ENCODE data around the gene HPCAL4.

Gene HPCAL4

DNA sequence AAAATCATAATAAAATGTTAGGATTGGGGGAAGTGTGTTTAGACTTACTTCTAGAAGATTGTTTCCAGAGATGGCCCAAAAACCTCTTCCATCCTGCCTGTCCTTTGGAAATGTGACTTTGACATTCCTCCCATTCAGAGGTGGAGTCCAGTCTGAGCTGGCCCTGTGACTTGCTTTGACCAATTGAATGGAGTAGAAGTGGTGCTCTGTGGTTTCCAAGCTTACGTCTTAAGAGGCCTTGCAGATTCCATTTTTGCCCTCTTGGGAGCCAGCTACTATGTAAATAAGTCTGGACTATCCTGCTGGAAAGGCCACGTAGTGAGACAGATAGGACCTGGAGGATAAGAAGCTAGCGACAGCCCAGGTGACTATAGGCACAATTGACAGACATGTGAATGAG lies 18.0 kb downstream of the HPCAL4 start:
- no peak for DNase-seq

GRCh38 chr1:39672551-39672947 lies 18.7 kb downstream of the HPCAL4 start:
- DNase-seq: no peak

GRCh38 chr1:39671793-39672550 lies 19.3 kb downstream of the HPCAL4 start, which contains the start of gene NT5C1A:
Gene NT5C1A (minus strand): TSS chr1:39672107. CDS start chr1:39672038, 69 bp downstream.
- no peak for DNase-seq

- DNase-seq: no peak
Measured at GRCh38 chr1:39671433-39671792, 19.8 kb downstream of the HPCAL4 start.

GRCh38 chr1:39670689-39671088 lies 20.5 kb downstream of the HPCAL4 start:
- no peak for DNase-seq

DNA sequence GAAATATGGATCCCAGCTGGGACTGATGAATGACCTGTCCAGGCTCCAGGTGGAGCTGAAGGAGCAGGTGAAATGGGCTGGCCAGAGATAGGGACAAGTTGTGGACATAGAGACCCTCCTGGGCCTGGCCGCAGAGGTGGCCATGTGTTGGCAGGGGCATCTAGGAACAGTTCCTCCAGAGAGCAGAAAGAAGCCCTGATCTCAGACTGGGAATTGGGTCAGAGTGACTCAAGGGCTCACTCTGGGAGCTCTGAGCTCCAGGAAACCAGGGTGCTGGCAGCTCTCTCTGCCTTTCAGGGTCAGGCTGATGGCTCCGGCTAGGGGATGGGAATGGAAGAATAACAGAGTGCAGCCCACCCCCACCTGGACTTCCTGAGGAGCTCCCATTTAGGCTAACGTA lies 22.3 kb downstream of the HPCAL4 start:
- DNase-seq: no peak

- DNase-seq: no peak
Measured at GRCh38 chr1:39668111-39668510, 23.1 kb downstream of the HPCAL4 start.

- no peak for DNase-seq
Measured at GRCh38 chr1:39666772-39667171, 24.5 kb downstream of the HPCAL4 start.

DNA sequence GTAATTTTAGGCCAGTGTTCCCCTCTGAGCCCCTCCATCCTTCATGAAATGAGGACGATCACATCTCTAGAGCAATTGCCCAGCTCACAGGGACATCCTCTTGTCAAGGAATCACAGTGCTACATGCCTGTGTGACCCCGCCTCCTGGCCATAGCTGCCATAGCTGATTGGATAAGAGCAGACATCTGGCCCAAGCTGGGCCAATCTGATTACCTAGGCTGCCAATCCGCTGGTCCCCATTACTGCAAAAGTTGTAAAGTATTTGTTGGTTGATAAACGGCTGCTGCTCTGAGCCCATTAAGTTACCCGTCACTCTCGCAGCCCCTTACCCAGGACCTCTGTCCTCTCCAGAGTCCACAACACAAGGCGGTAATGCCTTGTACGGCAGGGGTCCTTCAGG lies 27.7 kb downstream of the HPCAL4 start:
- no peak for DNase-seq

DNA sequence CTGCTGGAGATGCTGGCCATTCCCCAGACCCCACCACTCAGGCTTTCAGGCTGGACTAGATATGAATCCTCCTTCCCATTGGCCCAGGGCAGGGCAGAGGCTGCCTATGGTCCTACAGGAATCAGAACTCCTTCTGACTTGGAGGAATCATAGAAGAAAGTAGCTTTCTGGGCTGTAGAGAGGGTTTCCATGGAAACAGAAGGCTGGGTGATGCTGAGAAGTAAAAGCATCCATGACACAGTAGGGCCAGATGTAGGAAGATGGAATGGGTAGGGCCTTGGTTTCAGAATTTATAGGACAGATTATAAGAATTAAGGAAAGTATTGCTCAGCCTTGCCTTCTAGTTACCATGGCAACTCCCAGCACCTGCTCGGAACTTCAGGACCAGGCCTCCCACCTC lies 28.4 kb downstream of the HPCAL4 start:
- no peak for DNase-seq

DNA sequence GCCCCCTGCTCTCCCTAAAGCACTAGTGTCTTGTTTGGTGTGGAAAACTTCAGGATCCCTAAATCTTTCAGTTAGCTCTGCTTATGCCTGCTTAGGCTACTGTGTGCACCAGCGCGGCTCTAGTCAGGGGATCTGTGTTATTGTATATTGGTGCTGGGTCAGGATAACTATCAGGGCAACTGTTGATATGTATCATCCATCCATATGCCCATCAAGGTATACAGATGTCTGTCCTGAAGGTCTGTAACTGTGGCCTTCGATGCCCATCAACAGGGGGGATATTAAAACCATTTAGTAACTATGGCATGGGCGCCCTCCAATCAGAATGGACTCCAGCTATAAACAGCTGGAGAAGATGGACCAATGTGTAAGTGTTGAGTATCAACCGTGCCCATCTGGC lies 31.7 kb downstream of the HPCAL4 start:
- no peak for DNase-seq

- DNase-seq: no peak
Measured at GRCh38 chr1:39659110-39659509, 32.1 kb downstream of the HPCAL4 start.

GRCh38 chr1:39657923-39658485 lies 33.2 kb downstream of the HPCAL4 start:
- DNase-seq: no peak

- DNase-seq: no peak
Measured at GRCh38 chr1:39657402-39657801, 33.8 kb downstream of the HPCAL4 start.

GRCh38 chr1:39656391-39656790 lies 34.8 kb downstream of the HPCAL4 start:
- DNase-seq: no peak

- DNase-seq: no peak
Measured at GRCh38 chr1:39655578-39656268, 35.5 kb downstream of the HPCAL4 start.

DNA sequence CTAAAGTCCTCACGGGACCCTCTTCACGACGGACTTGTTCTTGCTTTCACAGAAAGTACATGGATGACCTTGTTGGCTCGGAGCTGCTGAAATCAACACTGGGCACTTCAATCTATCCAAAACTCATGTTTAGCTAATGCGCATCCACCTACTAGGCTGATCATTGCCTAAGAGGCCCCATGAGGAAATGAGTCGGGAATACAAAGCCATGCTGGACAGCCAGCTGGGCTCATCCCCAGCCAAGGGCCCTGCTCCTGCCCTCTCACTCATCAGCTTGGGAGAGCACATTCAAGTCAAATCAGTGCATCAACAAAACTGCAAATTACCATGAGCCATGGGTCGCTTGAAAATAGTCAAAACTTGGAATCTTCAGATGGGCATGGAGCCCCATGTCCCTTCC lies 36.9 kb downstream of the HPCAL4 start:
- DNase-seq: no peak

DNA sequence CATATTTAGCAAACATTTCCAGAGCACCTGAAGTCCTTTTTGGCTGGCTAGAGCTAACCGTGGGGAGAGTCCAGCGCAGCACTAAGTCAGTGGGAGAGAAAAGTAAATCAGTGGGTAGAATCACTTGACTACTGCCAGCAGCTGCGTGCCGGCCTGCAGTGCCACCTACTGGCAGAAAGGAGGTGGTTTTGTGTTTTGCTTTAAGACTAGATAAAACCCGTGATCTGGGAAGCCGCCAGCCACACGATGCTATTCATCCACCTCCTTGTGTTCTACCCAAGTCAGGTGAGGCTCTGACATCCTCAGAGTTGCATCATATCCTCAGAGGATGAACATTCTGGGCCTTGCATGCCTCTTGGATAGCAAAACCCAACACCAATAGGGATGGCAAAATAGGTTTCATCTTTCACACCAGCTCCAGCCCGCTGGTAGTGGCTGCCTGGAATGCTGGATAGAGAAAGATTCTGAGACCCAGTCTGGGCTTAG lies 37.6 kb downstream of the HPCAL4 start:
- DNase-seq: no peak

GRCh38 chr1:39652554-39652953 lies 38.7 kb downstream of the HPCAL4 start:
- DNase-seq: no peak

- DNase-seq: no peak
Measured at GRCh38 chr1:39652105-39652504, 39.1 kb downstream of the HPCAL4 start.

DNA sequence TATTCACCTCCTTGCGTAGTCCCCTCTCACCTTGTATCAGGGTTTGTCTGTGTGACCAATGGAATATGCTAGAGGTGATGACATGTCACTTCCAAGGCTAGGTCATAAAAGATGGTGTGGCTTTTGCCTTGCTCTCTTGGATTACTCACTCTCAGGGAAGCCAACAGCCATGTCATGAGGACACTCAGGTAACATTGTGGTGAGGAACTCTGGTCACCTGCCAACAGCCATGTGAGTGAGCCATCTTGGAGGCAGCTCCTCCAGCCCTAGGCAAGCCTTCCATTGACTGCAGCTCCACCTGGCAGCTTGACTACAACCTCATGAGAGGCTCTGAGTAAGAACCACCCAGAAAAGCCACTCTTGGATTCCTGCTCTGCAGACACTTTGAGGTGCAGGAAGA lies 40.8 kb downstream of the HPCAL4 start:
- no peak for DNase-seq

- no peak for DNase-seq
Measured at GRCh38 chr1:39649636-39650185, 41.5 kb downstream of the HPCAL4 start.

- no peak for DNase-seq
Measured at GRCh38 chr1:39648496-39648895, 42.7 kb downstream of the HPCAL4 start.

DNA sequence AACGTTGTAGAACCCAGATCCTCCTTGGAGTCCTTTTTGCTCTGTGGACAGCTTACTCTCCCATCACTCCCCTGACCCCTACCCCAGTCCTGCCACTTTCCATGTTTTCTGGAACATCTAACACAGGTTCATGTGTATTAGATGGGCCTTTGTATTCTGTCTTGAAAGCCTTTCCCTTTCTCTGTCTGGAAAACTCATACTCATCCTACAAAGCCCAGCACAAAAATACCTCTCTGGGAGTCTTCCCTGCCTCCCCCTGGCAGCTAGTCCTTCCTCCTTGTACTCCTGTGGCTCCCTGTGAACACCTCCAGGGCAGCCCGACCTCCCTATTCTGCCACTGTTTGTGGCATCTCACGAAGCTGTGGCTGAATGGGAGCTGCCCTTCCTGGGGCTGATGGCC lies 44.0 kb downstream of the HPCAL4 start:
- no peak for DNase-seq

Data from NCI-H1436 treated with DMSO at 0.1 percent for 48 hours (cell line).